ENCODE data around the gene C17orf113. TPM values are rescaled to one million over a fixed set of nuclear protein-coding genes. Genes with fewer than 3 reads are reported as not detected.

Gene C17orf113
- total RNA-seq, 1 donor: under 0.01 TPM

DNA sequence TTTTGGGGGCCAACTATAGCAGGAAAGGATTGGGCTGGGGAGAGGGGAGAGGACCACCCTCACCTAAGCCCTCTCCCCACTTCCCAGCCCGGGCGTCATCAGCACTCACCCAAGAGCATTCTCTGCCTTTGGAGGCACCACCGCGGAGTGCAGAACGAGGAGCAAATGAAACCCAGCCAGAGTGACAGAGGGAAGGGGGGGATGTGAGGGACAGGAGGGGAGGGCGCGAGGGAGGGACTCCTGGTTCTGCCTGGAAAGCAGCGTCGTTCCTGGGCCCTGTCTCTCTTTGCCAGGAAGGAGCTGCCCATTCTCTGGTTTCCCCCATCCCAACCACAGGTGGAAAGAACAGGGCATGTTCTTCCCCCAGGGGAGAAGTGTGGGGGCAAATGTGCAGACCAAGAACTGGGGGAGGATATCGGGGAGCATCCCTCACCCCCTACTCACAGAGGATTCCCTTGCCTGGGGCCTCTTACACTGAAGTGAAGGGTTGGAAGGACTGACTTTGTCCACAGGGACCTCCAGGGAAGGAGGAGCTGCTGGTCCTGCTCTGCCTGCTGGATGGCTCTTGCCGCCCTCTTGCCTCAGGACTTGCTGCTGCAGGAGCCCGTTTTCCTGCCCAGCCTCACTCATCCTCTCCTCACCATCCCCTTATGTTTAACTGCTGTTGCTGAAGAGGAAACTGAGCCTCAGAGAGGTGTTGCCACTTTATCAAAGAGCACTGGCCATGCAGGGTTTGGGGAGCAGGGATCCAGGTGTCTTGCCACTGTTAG is 3.5 kb upstream of the C17orf113 start:
- Histone ChIP-seq H3K79me2 (ENCODE audit: insufficient read depth, low read length) (no peaks in the 10 kb centered on the region), H3K4me3 (ENCODE audit: insufficient read depth, low read length) (no peak overlapping the region), H3K4me1 (ENCODE audit: insufficient read depth, low read length) (no peaks in the 10 kb centered on the region), H3K36me3 (ENCODE audit: insufficient read depth, low read length) (no peaks in the 10 kb centered on the region), H3K27me3 (ENCODE audit: insufficient read depth, low read length) (peaks cover 56% of the 10 kb centered on the region), H4K20me1 (ENCODE audit: insufficient read depth, low read length) (no peaks in the 10 kb centered on the region), H3K4me2 (ENCODE audit: insufficient read depth, low read length) (no peak overlapping the region), H2AFZ (ENCODE audit: low read length) (no peak overlapping the region), H3K9me3 (ENCODE audit: low read depth, low read length) (no peaks in the 10 kb centered on the region), H3K27ac (ENCODE audit: low read depth, low read length) (no peak overlapping the region)
- TF ChIP-seq, protein P1, sequence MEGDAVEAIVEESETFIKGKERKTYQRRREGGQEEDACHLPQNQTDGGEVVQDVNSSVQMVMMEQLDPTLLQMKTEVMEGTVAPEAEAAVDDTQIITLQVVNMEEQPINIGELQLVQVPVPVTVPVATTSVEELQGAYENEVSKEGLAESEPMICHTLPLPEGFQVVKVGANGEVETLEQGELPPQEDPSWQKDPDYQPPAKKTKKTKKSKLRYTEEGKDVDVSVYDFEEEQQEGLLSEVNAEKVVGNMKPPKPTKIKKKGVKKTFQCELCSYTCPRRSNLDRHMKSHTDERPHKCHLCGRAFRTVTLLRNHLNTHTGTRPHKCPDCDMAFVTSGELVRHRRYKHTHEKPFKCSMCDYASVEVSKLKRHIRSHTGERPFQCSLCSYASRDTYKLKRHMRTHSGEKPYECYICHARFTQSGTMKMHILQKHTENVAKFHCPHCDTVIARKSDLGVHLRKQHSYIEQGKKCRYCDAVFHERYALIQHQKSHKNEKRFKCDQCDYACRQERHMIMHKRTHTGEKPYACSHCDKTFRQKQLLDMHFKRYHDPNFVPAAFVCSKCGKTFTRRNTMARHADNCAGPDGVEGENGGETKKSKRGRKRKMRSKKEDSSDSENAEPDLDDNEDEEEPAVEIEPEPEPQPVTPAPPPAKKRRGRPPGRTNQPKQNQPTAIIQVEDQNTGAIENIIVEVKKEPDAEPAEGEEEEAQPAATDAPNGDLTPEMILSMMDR (IDR thresholded peaks at IDR 0.05; ENCODE audit: extremely low read depth, low read depth, low read length): no peak
- DNase-seq (ENCODE audit: insufficient read length, low spot score, missing footprints): no peak

- Histone ChIP-seq H4K20me1 (ENCODE audit: insufficient read depth, low read length) (no peaks in the 10 kb centered on the region), H3K27ac (ENCODE audit: low read depth, low read length) (no peak overlapping the region), H3K36me3 (ENCODE audit: insufficient read depth, low read length) (no peaks in the 10 kb centered on the region), H3K4me1 (ENCODE audit: insufficient read depth, low read length) (no peaks in the 10 kb centered on the region), H3K79me2 (ENCODE audit: insufficient read depth, low read length) (no peaks in the 10 kb centered on the region), H3K9me3 (ENCODE audit: low read depth, low read length) (no peaks in the 10 kb centered on the region), H3K4me3 (ENCODE audit: insufficient read depth, low read length) (no peak overlapping the region), H3K27me3 (ENCODE audit: insufficient read depth, low read length) (peaks cover 57% of the 10 kb centered on the region), H2AFZ (ENCODE audit: low read length) (no peak overlapping the region), H3K4me2 (ENCODE audit: insufficient read depth, low read length) (no peak overlapping the region)
- TF ChIP-seq, protein P1 (IDR thresholded peaks at IDR 0.05; ENCODE audit: extremely low read depth, low read depth, low read length): no peak
- DNase-seq (ENCODE audit: insufficient read length, low spot score, missing footprints): no peak
Measured at GRCh38 chr17:42052346-42052877, 2.0 kb upstream of the C17orf113 start.

- Histone ChIP-seq H3K4me2 (ENCODE audit: insufficient read depth, low read length) (no peak overlapping the region), H3K36me3 (ENCODE audit: insufficient read depth, low read length) (no peaks in the 10 kb centered on the region), H3K79me2 (ENCODE audit: insufficient read depth, low read length) (no peaks in the 10 kb centered on the region), H3K4me1 (ENCODE audit: insufficient read depth, low read length) (no peaks in the 10 kb centered on the region), H3K27ac (ENCODE audit: low read depth, low read length) (no peak overlapping the region), H4K20me1 (ENCODE audit: insufficient read depth, low read length) (no peaks in the 10 kb centered on the region), H3K4me3 (ENCODE audit: insufficient read depth, low read length) (no peak overlapping the region), H3K9me3 (ENCODE audit: low read depth, low read length) (no peaks in the 10 kb centered on the region), H2AFZ (ENCODE audit: low read length) (no peak overlapping the region), H3K27me3 (ENCODE audit: insufficient read depth, low read length) (peaks cover 57% of the 10 kb centered on the region)
- TF ChIP-seq, protein P1 (IDR thresholded peaks at IDR 0.05; ENCODE audit: extremely low read depth, low read depth, low read length): no peak
- DNase-seq (ENCODE audit: insufficient read length, low spot score, missing footprints): no peak
Measured at GRCh38 chr17:42051645-42052044, 1.2 kb upstream of the C17orf113 start.

DNA sequence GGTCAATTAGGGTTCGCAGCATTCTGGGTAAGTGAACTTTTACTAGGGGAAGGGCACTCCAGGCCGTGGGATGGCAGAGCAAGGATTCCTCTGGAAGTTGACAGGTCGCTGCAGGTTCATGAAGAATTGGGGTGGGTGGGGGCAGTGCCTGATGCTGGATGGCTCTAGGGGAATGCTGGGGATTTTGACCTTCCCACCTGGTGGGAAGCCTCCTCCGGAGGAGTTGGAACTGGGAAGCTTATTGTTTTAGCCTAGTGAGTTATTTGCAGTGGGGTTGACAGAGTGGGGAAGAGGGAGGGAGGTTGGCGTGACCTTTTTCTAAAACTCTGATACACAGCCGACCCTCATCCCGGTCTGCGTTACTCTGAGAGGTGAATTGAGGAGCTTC is 606 bp upstream of the C17orf113 start:
- no peaks in the 10 kb centered on the region for H3K36me3 ChIP-seq (ENCODE audit: insufficient read depth, low read length)
- peak overlapping the region; percentile 55 for H3K4me2 ChIP-seq (ENCODE audit: insufficient read depth, low read length)
- peaks cover 56% of the 10 kb centered on the region for H3K27me3 ChIP-seq (ENCODE audit: insufficient read depth, low read length)
- H3K27ac ChIP-seq (ENCODE audit: low read depth, low read length): no peak overlapping the region
- no peak for DNase-seq (ENCODE audit: insufficient read length, low spot score, missing footprints)
- no peaks in the 10 kb centered on the region for H4K20me1 ChIP-seq (ENCODE audit: insufficient read depth, low read length)
- peak overlapping the region; percentile 33 for H3K4me3 ChIP-seq (ENCODE audit: insufficient read depth, low read length)
- no peaks in the 10 kb centered on the region for H3K9me3 ChIP-seq (ENCODE audit: low read depth, low read length)
- peak overlapping the region; percentile 62 for H2AFZ ChIP-seq (ENCODE audit: low read length)
- H3K79me2 ChIP-seq (ENCODE audit: insufficient read depth, low read length): no peaks in the 10 kb centered on the region
- H3K4me1 ChIP-seq (ENCODE audit: insufficient read depth, low read length): no peaks in the 10 kb centered on the region
- TF ChIP-seq, protein P1 (IDR thresholded peaks at IDR 0.05; ENCODE audit: extremely low read depth, low read depth, low read length): no peak
